ENCODE data around the gene PNMA3.
"Not testable (repeated sequence)": the region's sequence is repeated elsewhere in the genome, so short reads cannot be mapped to it uniquely, and the experiment has no call there.

The PNMA3 gene

DNA sequence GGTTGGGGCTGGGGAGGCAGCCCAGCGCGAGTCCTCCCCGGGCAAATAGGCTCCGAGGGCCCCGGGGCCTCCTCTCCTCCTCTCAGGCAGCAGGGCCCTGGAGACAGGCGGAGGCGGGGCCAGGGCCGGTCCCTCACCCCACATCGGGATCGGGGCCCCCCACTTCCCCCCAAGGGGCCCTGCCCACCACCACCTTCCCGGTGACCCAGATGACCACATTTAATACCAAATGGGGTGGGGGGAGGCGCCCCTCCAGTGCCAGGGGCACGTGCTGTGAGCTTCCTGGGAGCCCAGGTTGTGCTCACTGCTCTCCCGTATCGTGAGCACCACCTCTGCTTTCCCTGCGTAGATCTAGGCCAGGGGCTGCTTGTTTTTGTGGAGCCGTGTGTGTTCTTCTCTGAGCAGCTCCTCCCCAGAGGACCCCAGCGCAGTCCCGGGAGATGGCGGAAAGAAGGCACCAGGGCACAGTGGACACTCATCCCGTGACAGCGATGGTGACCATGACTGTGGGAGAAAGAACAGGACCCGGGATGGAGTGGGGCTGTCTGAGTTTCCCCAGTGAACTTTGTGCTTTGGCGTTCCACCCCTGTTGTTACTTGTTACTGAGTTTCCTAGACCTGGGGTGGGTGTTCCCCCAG is 18.1 kb downstream of the PNMA3 start:
- DNase-seq (ENCODE audit: low spot score) = no peak

DNA sequence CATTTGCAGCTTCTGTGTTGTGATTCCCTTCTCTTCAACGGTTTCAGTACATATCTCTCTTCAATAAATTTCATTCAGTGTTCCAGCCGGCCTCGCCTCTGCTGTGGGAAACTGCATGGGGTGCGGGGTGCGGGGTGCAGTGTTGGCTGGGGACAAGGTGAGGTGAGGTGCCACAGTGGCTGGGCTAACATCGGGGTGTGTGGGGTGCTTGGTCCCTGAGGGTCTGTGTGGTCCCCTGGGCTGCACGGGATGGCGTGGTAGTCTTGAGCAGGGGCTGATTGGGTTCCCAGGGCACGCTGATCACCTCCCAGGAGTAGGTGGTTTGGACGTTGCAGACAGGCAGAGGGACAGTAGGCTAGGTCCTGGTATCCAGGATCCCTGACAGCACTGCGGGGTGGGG is 18.7 kb downstream of the PNMA3 start:
- DNase-seq (ENCODE audit: low spot score) = no peak

DNA sequence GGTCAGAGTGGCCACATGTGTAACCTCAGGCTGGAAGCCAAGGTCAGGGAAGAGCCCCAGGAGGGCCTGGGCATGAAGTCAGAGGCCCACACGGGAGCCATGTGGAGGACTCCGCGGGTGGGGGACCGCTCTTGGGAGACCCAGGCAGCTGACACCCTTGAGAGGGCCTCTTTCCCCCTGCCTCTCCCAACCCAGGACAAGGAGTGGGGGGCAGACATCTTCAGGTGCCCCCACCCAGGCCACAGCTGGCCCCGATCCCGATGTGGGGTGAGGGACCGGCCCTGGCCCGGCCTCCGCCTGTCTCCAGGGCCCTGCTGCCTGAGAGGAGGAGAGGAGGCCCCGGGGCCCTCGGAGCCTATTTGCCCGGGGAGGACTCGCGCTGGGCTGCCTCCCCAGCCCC is 19.1 kb downstream of the PNMA3 start:
- no peak for DNase-seq (ENCODE audit: low spot score)

DNA sequence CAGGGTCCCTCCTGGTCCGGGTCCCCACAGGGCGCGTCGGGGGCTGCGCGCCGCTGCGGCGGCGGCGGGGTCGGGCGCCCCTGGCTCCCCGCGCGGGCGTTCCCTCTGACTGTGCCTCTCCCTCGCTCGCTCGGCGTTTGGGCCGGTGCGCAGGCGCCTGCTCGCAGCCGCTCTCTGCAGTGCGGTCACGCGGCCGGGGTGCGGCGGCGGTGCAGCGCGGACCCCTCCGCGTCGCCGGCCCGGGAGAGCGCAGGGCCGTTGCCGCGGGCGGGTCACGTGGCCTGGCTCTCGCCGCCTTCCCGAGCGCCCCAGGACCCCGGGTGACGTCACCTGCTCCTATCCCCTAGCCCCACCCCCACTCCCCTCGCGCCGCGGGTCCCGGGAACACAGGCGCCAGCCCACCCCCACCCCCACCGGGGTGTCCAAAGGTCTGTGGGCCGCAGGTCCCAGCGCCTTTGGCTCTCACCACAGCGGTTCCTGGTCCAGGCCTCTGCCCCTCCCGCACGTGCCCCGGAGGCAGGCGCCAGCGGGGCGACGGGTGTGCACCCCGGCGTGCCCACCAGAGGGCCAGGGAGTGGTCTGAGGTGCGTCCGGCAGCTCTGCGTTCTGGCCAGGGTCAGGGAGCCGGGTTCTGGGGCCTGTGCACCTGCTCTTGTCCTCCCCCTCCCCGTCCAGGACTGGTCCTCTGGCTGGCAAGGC is 21.3 kb downstream of the PNMA3 start:
- not testable (repeated sequence) for DNase-seq (ENCODE audit: low spot score)

DNA sequence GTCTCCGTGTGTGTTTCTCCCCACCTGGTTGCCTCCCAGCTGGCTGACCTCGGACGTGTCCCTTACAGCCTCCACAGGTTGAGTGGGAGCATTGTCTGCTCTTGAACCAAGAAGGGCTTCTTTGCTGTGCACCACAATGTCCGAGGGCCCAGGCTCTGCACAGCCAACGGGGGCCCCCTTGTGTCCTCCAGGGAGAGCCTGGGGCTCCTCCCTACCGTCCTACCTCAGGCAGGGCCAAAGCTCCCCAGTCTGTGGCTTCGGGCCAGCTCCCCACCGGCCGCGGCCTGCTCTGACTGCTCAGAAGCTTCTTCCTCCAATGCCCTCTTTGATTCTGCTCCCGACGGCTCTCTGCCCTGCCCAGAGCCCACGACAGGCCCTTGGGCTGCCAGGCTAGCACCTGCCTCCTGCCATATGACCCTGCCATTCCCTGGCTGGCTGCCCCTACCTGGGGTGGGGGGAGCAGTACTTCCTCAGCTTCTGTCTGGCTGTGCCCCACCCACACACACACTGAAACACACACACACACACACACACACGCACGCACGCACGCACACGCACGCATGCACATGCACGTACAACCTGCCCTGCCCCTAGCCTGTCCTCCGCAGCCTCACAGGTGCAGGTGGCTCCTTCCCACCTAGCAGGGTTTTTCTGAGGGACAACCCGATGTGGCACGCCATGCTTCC is 27.1 kb downstream of the PNMA3 start:
- not testable (repeated sequence) for DNase-seq (ENCODE audit: low spot score)

DNA sequence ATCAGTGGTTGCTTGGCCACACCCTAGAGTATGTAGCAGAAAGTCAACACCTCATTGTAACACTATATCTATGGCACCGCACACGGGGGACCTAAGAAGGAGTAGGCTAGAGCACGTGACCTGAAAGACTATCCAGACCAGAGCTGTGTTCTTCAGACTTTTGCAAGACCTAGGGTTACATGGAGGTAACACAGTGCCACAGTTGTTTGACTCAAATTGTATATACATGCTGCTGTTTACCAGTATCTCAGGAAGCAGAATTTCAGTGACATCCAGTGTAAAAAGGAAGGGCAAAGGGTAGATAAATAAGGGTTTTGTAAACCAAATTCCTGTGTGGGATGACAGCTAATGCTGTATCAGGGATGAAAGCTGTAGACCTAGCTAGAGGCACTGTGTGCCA is 46.1 kb downstream of the PNMA3 start:
- DNase-seq (ENCODE audit: low spot score) = no peak

GRCh38 chrX:153104959-153105358 is 48.7 kb downstream of the PNMA3 start:
- not testable (repeated sequence) for DNase-seq (ENCODE audit: low spot score)

GRCh38 chrX:153106092-153106801 is 50.0 kb downstream of the PNMA3 start:
- not testable (repeated sequence) for DNase-seq (ENCODE audit: low spot score)

All from GM03348 (cell line).